ENCODE results near the gene MAS1.

Gene MAS1

GRCh38 chr6:159880412-159880975, 10.3 kb upstream of the MAS1 start:
- no peak for DNase-seq

GRCh38 chr6:159884720-159885119, 6.1 kb upstream of the MAS1 start:
- DNase-seq = no peak

GRCh38 chr6:159886270-159886669, 4.5 kb upstream of the MAS1 start:
- DNase-seq = no peak

- DNase-seq = no peak
These were observed 3.6 kb upstream of the MAS1 start for GRCh38 chr6:159887146-159887545.

- no peak for DNase-seq
These were observed 3.0 kb upstream of the MAS1 start for GRCh38 chr6:159887761-159888160.

GRCh38 chr6:159890201-159890600, 587 bp upstream of the MAS1 start:
- DNase-seq = no peak

- DNase-seq = no peak
These were observed 1.3 kb downstream of the MAS1 start for GRCh38 chr6:159892053-159892452.

- DNase-seq = no peak
These were observed 2.3 kb downstream of the MAS1 start for GRCh38 chr6:159893064-159893463.

GRCh38 chr6:159894991-159895390, 4.2 kb downstream of the MAS1 start:
- DNase-seq = no peak

GRCh38 chr6:159897603-159898002, 6.8 kb downstream of the MAS1 start:
- DNase-seq = no peak

GRCh38 chr6:159898519-159898918, 7.7 kb downstream of the MAS1 start:
- no peak for DNase-seq

- DNase-seq = no peak
These were observed 9.4 kb downstream of the MAS1 start for GRCh38 chr6:159899994-159900745.

- DNase-seq = no peak
These were observed 11.8 kb downstream of the MAS1 start for GRCh38 chr6:159902620-159903019.

GRCh38 chr6:159904497-159904911, 13.7 kb downstream of the MAS1 start:
- DNase-seq = no peak

GRCh38 chr6:159906400-159906799, 15.6 kb downstream of the MAS1 start:
- DNase-seq = no peak

- no peak for DNase-seq
These were observed 17.7 kb downstream of the MAS1 start for GRCh38 chr6:159908535-159908934.

GRCh38 chr6:159908979-159909378, 18.2 kb downstream of the MAS1 start:
- DNase-seq = no peak

- DNase-seq = no peak
These were observed 19.6 kb downstream of the MAS1 start for GRCh38 chr6:159910342-159910741.

GRCh38 chr6:159913375-159913774, 22.6 kb downstream of the MAS1 start:
- no peak for DNase-seq

GRCh38 chr6:159913862-159914564, 23.2 kb downstream of the MAS1 start:
- no peak for DNase-seq

GRCh38 chr6:159914565-159914923, 23.8 kb downstream of the MAS1 start:
- DNase-seq = no peak

- no peak for DNase-seq
These were observed 24.6 kb downstream of the MAS1 start for GRCh38 chr6:159915397-159915796.

- DNase-seq = no peak
These were observed 25.4 kb downstream of the MAS1 start for GRCh38 chr6:159916237-159916636.

- no peak for DNase-seq
These were observed 26.0 kb downstream of the MAS1 start for GRCh38 chr6:159916752-159917151.

All from CD4-positive, alpha-beta T cell treated with Interleukin-15 for 1 hour (primary cell).